DOHH2 (cell line): ENCODE results near the gene PKD1L1.
"Not testable (repeated sequence)": the region's sequence is repeated elsewhere in the genome, so short reads cannot be mapped to it uniquely, and the experiment has no call there.

Experiments
- H3F3A ChIP-seq: fragments of 200-600 bp; sonication (generic), shearing (Covaris generic); 2 replicates; pipeline ENCODE4 v1.6.0; 2016; ENCODE audit warnings: antibody characterized with exemption, mild to moderate bottlenecking; ENCODE audit not compliant: control insufficient read depth, insufficient read depth
- H3K27ac ChIP-seq: fragments of 200-600 bp; sonication (generic); 2 replicates; pipeline ENCODE4 v1.5.1; 2014; ENCODE audit warnings: low read depth, mild to moderate bottlenecking, low read length, moderate library complexity
- H3K27me3 ChIP-seq: fragments of 200-600 bp; sonication (generic); 2 replicates; pipeline ENCODE4 v1.6.1; 2014; ENCODE audit warnings: mild to moderate bottlenecking, low read length, mixed read lengths; ENCODE audit not compliant: control insufficient read depth
- H3K36me3 ChIP-seq: fragments of 200-600 bp; sonication (generic); 2 replicates; pipeline ENCODE4 v1.6.1; 2014; ENCODE audit warnings: mild to moderate bottlenecking, low read length, moderate library complexity, mixed read lengths; ENCODE audit not compliant: control insufficient read depth
- H3K4me1 ChIP-seq: fragments of 200-600 bp; sonication (generic); 2 replicates; pipeline ENCODE4 v1.6.1; 2014; ENCODE audit warnings: mild to moderate bottlenecking, low read length, mixed read lengths; ENCODE audit not compliant: control insufficient read depth
- H3K4me2 ChIP-seq: fragments of 200-600 bp; sonication (generic); 2 replicates; pipeline ENCODE4 v1.6.0; 2014; ENCODE audit warnings: mild to moderate bottlenecking, low read length, moderate library complexity
- H3K4me3 ChIP-seq: fragments of 200-600 bp; sonication (generic); 2 replicates; pipeline ENCODE4 v1.5.1; 2014; ENCODE audit warnings: mild to moderate bottlenecking, low read length, mixed read lengths
- H3K79me2 ChIP-seq: fragments of 200-600 bp; sonication (generic); 2 replicates; pipeline ENCODE4 v1.6.1; 2014; ENCODE audit warnings: mild to moderate bottlenecking, low read length, mixed read lengths; ENCODE audit not compliant: control insufficient read depth
- H3K9me2 ChIP-seq: fragments of 200-600 bp; sonication (generic); replicated peaks from 2 replicates; pipeline ENCODE4 v1.6.1; 2014; ENCODE audit warnings: mild to moderate bottlenecking, low read length, mixed read lengths; ENCODE audit not compliant: control insufficient read depth
- H3K9me3 ChIP-seq: fragments of 200-600 bp; sonication (generic); 2 replicates; pipeline ENCODE4 v1.6.1; 2014; ENCODE audit warnings: antibody characterized with exemption, low read length, mixed read lengths; ENCODE audit not compliant: control insufficient read depth, insufficient read depth
- H4K20me1 ChIP-seq: fragments of 200-600 bp; sonication (generic); 2 replicates; pipeline ENCODE4 v1.6.0; 2014; ENCODE audit warnings: low read depth, mild to moderate bottlenecking, antibody characterized with exemption, low read length, moderate library complexity; ENCODE audit not compliant: control insufficient read depth, insufficient read depth
- EZH2phosphoT487 ChIP-seq: fragments of 200-600 bp; sonication (generic); IDR thresholded peaks from 2 replicates; pipeline ENCODE4 v1.6.1; 2017; ENCODE audit warnings: borderline replicate concordance, mild to moderate bottlenecking, antibody characterized with exemption, low read length, moderate library complexity, mixed read lengths
- TF ChIP-seq, protein P1 (sequence below): fragments of 200-600 bp; sonication (generic); IDR thresholded peaks from one replicate; pipeline ENCODE4 v1.5.1; 2014; ENCODE audit warnings: antibody characterized with exemption, mild to moderate bottlenecking, low read depth, low read length; ENCODE audit not compliant: poor library complexity, severe bottlenecking

Gene PKD1L1

DNA sequence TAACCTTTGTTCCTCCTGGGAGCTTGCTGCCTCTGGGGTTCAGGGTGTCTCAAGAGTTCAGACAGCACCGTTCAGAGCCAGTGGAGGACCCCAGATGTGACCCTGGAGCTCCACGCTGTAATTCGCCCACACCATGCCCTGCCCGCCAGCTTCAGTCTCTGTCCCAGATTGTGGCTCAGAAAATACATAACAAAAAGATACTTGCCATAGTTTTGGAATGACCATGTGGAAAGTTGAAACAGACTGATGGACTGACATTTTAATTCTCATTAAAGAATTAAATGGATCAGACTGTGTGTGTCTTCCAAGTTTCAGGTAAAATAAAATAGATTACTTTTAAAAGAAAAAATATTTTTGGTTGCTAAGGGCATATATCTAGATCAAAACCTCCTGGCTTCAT is 191.6 kb downstream of the PKD1L1 start:
- no peaks in the 10 kb centered on the region for H4K20me1 ChIP-seq
- TF ChIP-seq, protein P1, sequence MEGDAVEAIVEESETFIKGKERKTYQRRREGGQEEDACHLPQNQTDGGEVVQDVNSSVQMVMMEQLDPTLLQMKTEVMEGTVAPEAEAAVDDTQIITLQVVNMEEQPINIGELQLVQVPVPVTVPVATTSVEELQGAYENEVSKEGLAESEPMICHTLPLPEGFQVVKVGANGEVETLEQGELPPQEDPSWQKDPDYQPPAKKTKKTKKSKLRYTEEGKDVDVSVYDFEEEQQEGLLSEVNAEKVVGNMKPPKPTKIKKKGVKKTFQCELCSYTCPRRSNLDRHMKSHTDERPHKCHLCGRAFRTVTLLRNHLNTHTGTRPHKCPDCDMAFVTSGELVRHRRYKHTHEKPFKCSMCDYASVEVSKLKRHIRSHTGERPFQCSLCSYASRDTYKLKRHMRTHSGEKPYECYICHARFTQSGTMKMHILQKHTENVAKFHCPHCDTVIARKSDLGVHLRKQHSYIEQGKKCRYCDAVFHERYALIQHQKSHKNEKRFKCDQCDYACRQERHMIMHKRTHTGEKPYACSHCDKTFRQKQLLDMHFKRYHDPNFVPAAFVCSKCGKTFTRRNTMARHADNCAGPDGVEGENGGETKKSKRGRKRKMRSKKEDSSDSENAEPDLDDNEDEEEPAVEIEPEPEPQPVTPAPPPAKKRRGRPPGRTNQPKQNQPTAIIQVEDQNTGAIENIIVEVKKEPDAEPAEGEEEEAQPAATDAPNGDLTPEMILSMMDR = no peak
- no peak for TF ChIP-seq EZH2phosphoT487
- no peaks in the 10 kb centered on the region for H3K79me2 ChIP-seq
- H3K9me3 ChIP-seq = peaks cover 6% of the 10 kb centered on the region; the same call in 1 of the 2 replicates
- no peak overlapping the region for H3K27ac ChIP-seq
- no peak overlapping the region for H3K4me3 ChIP-seq
- no peaks in the 10 kb centered on the region for H3K9me2 ChIP-seq
- no peaks in the 10 kb centered on the region for H3K27me3 ChIP-seq
- H3K4me2 ChIP-seq = no peak overlapping the region
- peaks cover 25% of the 10 kb centered on the region for H3K4me1 ChIP-seq
- H3F3A ChIP-seq = no peaks in the 10 kb centered on the region
- H3K36me3 ChIP-seq = no peaks in the 10 kb centered on the region

- Histone ChIP-seq H3K27ac (no peak overlapping the region), H4K20me1 (no peaks in the 10 kb centered on the region), H3K4me2 (no peak overlapping the region), H3K79me2 (no peaks in the 10 kb centered on the region), H3F3A (no peaks in the 10 kb centered on the region), H3K9me3 (peaks cover 13% of the 10 kb centered on the region), H3K4me1 (peaks cover 25% of the 10 kb centered on the region), H3K9me2 (no peaks in the 10 kb centered on the region), H3K4me3 (no peak overlapping the region), H3K36me3 (no peaks in the 10 kb centered on the region), H3K27me3 (no peaks in the 10 kb centered on the region)
- TF ChIP-seq, protein P1 = no peak
- TF ChIP-seq EZH2phosphoT487 = no peak
Observed at GRCh38 chr7:47755248-47755647, 193.0 kb downstream of the PKD1L1 start.

- H3K9me3 ChIP-seq = peaks cover 13% of the 10 kb centered on the region
- H3K4me2 ChIP-seq, H3K27ac ChIP-seq, H3F3A ChIP-seq, H3K27me3 ChIP-seq, H3K4me3 ChIP-seq, H3K79me2 ChIP-seq, H3K9me2 ChIP-seq, H3K36me3 ChIP-seq, H3K4me1 ChIP-seq, H4K20me1 ChIP-seq: not testable (repeated sequence)
Observed at GRCh38 chr7:47751724-47752123, 196.5 kb downstream of the PKD1L1 start.

GRCh38 chr7:47751043-47751442 is 197.2 kb downstream of the PKD1L1 start:
- Histone ChIP-seq H3K79me2 (no peaks in the 10 kb centered on the region), H3K4me2 (no peak overlapping the region), H3F3A (no peaks in the 10 kb centered on the region), H3K27ac (no peak overlapping the region), H4K20me1 (no peaks in the 10 kb centered on the region), H3K4me3 (no peak overlapping the region), H3K36me3 (no peaks in the 10 kb centered on the region), H3K9me3 (peaks cover 13% of the 10 kb centered on the region), H3K9me2 (no peaks in the 10 kb centered on the region), H3K4me1 (no peaks in the 10 kb centered on the region), H3K27me3 (no peaks in the 10 kb centered on the region)
- TF ChIP-seq EZH2phosphoT487 = no peak
- TF ChIP-seq, protein P1 = no peak
